GM23338 (cell line): ENCODE data around the gene GNA12.

Experiments
- CREB1 ChIP-seq: fragments of 250-450 bp; sonication (Bioruptor Pico); IDR thresholded peaks from 2 replicates; pipeline ENCODE4 v1.5.0; 2020; ENCODE audit warnings: low read depth, mild to moderate bottlenecking, moderate library complexity
- EZH2 ChIP-seq: fragments of 200-600 bp; sonication (generic); IDR thresholded peaks from one replicate; pipeline ENCODE4 v1.8.0; 2017; ENCODE audit warnings: antibody characterized with exemption, mild to moderate bottlenecking, low read depth; ENCODE audit not compliant: unreplicated experiment
- POLR2AphosphoS5 ChIP-seq: IDR thresholded peaks from 2 replicates; pipeline ENCODE4 v1.6.1; 2016; ENCODE audit warnings: antibody characterized with exemption, low read depth
- TF ChIP-seq, protein P1 (sequence below), 2 experiments: fragments of 200-600 bp in 1 of 2; sonication (generic) in 1 of 2; conservative IDR thresholded peaks; 2 replicates each; pipeline versions ENCODE4 v1.5.1 to v1.6.1; 2016 to 2017; ENCODE audit warnings: antibody characterized with exemption in 2 of 2, low read depth in 2 of 2, mild to moderate bottlenecking in 2 of 2, moderate library complexity in 1 of 2
- TF ChIP-seq, protein P2 (sequence below): IDR thresholded peaks from one replicate; pipeline ENCODE4 v1.6.1; 2018; ENCODE audit warnings: antibody characterized with exemption; ENCODE audit not compliant: unreplicated experiment

DNA sequence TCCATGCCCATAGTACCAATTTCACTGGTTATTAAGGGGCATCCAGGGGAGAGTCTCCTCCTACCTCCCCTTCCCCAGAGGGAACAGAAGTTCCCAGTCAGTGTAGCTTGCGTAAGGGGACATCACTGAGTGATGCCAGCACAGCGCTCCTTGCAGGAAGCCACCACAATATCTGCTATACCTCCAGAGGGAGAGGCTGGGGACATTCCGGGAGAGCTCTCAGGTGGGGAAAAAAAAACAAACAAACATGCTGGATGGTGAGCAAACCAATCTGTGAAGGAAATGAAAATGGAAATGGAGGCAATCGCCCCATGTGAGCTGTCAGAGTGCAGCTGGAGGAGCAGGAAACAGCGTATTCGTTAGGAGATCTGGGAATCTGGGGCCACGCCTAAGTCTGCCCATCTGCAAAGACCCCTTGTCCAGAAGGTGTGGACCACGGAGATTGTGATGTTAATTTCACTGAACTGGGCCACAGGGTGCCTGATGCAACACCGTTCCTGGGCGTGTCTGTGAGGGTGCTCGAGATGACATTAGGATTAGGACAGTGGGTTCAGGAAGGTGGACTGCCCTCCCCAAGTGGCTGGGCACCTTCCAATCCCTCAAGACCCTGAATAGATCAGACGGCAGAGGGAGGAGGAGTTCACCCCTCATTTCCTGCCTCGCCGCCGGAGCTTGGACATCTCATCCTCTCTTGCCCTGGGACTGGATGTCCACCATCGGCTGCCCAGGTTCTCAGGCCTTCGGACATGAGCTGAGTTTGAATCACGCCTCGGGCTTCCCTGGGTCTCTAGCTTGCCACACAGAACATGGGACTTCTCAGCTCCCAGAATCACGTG lies 30.5 kb downstream of the GNA12 start:
- TF ChIP-seq, protein P1, sequence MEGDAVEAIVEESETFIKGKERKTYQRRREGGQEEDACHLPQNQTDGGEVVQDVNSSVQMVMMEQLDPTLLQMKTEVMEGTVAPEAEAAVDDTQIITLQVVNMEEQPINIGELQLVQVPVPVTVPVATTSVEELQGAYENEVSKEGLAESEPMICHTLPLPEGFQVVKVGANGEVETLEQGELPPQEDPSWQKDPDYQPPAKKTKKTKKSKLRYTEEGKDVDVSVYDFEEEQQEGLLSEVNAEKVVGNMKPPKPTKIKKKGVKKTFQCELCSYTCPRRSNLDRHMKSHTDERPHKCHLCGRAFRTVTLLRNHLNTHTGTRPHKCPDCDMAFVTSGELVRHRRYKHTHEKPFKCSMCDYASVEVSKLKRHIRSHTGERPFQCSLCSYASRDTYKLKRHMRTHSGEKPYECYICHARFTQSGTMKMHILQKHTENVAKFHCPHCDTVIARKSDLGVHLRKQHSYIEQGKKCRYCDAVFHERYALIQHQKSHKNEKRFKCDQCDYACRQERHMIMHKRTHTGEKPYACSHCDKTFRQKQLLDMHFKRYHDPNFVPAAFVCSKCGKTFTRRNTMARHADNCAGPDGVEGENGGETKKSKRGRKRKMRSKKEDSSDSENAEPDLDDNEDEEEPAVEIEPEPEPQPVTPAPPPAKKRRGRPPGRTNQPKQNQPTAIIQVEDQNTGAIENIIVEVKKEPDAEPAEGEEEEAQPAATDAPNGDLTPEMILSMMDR (conservative IDR thresholded peaks at IDR 0.05; ENCODE audit: low read depth in 2 of 2) = no peak
- TF ChIP-seq, protein P2, sequence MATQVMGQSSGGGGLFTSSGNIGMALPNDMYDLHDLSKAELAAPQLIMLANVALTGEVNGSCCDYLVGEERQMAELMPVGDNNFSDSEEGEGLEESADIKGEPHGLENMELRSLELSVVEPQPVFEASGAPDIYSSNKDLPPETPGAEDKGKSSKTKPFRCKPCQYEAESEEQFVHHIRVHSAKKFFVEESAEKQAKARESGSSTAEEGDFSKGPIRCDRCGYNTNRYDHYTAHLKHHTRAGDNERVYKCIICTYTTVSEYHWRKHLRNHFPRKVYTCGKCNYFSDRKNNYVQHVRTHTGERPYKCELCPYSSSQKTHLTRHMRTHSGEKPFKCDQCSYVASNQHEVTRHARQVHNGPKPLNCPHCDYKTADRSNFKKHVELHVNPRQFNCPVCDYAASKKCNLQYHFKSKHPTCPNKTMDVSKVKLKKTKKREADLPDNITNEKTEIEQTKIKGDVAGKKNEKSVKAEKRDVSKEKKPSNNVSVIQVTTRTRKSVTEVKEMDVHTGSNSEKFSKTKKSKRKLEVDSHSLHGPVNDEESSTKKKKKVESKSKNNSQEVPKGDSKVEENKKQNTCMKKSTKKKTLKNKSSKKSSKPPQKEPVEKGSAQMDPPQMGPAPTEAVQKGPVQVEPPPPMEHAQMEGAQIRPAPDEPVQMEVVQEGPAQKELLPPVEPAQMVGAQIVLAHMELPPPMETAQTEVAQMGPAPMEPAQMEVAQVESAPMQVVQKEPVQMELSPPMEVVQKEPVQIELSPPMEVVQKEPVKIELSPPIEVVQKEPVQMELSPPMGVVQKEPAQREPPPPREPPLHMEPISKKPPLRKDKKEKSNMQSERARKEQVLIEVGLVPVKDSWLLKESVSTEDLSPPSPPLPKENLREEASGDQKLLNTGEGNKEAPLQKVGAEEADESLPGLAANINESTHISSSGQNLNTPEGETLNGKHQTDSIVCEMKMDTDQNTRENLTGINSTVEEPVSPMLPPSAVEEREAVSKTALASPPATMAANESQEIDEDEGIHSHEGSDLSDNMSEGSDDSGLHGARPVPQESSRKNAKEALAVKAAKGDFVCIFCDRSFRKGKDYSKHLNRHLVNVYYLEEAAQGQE = no peak
- TF ChIP-seq POLR2AphosphoS5 = no peak
- TF ChIP-seq CREB1 (CRISPR knock-in tag) = no peak
- no peak for TF ChIP-seq EZH2
